22Rv1 (cell line): Measurements from ENCODE around the gene PDZD4.

Experiments
- CTCF ChIP-seq: fragments of 450-650 bp; IDR thresholded peaks from 2 replicates; pipeline ENCODE4 v1.5.1; 2017; ENCODE audit warnings: mild to moderate bottlenecking
- ZFX ChIP-seq: fragments of 450-650 bp; IDR thresholded peaks from 2 replicates; pipeline ENCODE4 v1.6.1; 2017; ENCODE audit warnings: antibody characterized with exemption, borderline replicate concordance

GRCh38 chrX:153874085-153874365, 43.7 kb upstream of the PDZD4 start:
- TF ChIP-seq CTCF = no peak
- TF ChIP-seq ZFX = no peak
